HL-60 (cell line): ENCODE measurements around the gene DIP2C.

ENCODE experiments used
- POLR2AphosphoS5 ChIP-seq: IDR thresholded peaks from 2 replicates; pipeline ENCODE4 v1.6.1; 2012; ENCODE audit warnings: low read depth
- TF ChIP-seq, protein P1 (sequence below): IDR thresholded peaks from one replicate; pipeline ENCODE4 v1.5.1; 2011; ENCODE audit warnings: low read length, control low read depth, inconsistent platforms; ENCODE audit not compliant: insufficient read depth
- TF ChIP-seq, protein P2 (sequence below): IDR thresholded peaks from 2 replicates; pipeline ENCODE4 v1.6.1; 2012; ENCODE audit warnings: low read depth; ENCODE audit not compliant: insufficient replicate concordance

DNA sequence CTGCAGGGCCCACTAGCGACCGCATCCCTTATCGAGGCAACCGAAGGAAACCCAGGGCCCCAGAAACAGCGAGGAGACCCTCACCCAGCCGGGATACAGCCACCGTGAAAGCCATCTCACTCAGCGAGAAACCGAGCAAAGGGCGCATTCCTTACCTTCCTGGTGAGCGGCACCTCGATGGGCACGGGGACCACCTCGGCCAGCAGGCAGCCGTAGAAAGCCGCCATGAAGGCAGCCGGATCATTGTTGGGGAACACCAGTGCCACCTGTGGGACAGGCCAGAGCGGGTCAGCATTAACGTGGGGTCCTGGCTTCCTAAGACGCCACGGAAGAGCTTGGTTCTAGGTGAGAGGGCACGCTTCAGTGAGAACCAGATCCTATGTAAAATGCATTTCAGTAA is 290.5 kb downstream of the DIP2C start:
- TF ChIP-seq, protein P1, sequence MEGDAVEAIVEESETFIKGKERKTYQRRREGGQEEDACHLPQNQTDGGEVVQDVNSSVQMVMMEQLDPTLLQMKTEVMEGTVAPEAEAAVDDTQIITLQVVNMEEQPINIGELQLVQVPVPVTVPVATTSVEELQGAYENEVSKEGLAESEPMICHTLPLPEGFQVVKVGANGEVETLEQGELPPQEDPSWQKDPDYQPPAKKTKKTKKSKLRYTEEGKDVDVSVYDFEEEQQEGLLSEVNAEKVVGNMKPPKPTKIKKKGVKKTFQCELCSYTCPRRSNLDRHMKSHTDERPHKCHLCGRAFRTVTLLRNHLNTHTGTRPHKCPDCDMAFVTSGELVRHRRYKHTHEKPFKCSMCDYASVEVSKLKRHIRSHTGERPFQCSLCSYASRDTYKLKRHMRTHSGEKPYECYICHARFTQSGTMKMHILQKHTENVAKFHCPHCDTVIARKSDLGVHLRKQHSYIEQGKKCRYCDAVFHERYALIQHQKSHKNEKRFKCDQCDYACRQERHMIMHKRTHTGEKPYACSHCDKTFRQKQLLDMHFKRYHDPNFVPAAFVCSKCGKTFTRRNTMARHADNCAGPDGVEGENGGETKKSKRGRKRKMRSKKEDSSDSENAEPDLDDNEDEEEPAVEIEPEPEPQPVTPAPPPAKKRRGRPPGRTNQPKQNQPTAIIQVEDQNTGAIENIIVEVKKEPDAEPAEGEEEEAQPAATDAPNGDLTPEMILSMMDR, result no peak
- TF ChIP-seq POLR2AphosphoS5, result no peak
- TF ChIP-seq, protein P2, sequence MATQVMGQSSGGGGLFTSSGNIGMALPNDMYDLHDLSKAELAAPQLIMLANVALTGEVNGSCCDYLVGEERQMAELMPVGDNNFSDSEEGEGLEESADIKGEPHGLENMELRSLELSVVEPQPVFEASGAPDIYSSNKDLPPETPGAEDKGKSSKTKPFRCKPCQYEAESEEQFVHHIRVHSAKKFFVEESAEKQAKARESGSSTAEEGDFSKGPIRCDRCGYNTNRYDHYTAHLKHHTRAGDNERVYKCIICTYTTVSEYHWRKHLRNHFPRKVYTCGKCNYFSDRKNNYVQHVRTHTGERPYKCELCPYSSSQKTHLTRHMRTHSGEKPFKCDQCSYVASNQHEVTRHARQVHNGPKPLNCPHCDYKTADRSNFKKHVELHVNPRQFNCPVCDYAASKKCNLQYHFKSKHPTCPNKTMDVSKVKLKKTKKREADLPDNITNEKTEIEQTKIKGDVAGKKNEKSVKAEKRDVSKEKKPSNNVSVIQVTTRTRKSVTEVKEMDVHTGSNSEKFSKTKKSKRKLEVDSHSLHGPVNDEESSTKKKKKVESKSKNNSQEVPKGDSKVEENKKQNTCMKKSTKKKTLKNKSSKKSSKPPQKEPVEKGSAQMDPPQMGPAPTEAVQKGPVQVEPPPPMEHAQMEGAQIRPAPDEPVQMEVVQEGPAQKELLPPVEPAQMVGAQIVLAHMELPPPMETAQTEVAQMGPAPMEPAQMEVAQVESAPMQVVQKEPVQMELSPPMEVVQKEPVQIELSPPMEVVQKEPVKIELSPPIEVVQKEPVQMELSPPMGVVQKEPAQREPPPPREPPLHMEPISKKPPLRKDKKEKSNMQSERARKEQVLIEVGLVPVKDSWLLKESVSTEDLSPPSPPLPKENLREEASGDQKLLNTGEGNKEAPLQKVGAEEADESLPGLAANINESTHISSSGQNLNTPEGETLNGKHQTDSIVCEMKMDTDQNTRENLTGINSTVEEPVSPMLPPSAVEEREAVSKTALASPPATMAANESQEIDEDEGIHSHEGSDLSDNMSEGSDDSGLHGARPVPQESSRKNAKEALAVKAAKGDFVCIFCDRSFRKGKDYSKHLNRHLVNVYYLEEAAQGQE, result no peak
